OCI-LY1 (cell line): ENCODE data around the gene LRMDA.

ENCODE experiments used
- H2AFZ ChIP-seq: fragments of 200-600 bp; sonication (generic), shearing (Covaris generic); 2 replicates; pipeline ENCODE4 v1.6.0; 2014; ENCODE audit warnings: antibody characterized with exemption, mild to moderate bottlenecking, low read length
- H3F3A ChIP-seq: fragments of 200-600 bp; sonication (generic), shearing (Covaris generic); 2 replicates; pipeline ENCODE4 v1.6.0; 2014; ENCODE audit warnings: mild to moderate bottlenecking, antibody characterized with exemption, low read length, moderate library complexity; ENCODE audit not compliant: insufficient read depth
- H3K27ac ChIP-seq: fragments of 200-600 bp; sonication (generic); 2 replicates; pipeline ENCODE4 v1.5.1; 2014; ENCODE audit warnings: low read length, mixed run types, mild to moderate bottlenecking, low read depth; ENCODE audit not compliant: poor library complexity, severe bottlenecking
- H3K27me3 ChIP-seq: fragments of 200-600 bp; sonication (generic); 2 replicates; pipeline ENCODE4 v1.6.0; 2014; ENCODE audit warnings: antibody characterized with exemption, mild to moderate bottlenecking, low read length, moderate library complexity; ENCODE audit not compliant: insufficient read depth
- H3K36me3 ChIP-seq: fragments of 200-600 bp; sonication (generic); 2 replicates; pipeline ENCODE4 v1.6.1; 2014; ENCODE audit warnings: mild to moderate bottlenecking, antibody characterized with exemption, low read length, moderate library complexity, mixed read lengths; ENCODE audit not compliant: insufficient read depth
- H3K4me1 ChIP-seq: fragments of 200-600 bp; sonication (generic); 2 replicates; pipeline ENCODE4 v1.5.1; 2014; ENCODE audit warnings: mild to moderate bottlenecking, low read length, moderate library complexity; ENCODE audit not compliant: insufficient read depth, severe bottlenecking
- H3K4me2 ChIP-seq: fragments of 200-600 bp; sonication (generic), shearing (Covaris generic); 2 replicates; pipeline ENCODE4 v1.6.1; 2014; ENCODE audit warnings: low read length
- H3K4me3 ChIP-seq: fragments of 200-600 bp; sonication (generic); 2 replicates; pipeline ENCODE4 v1.5.1; 2014; ENCODE audit warnings: low read length, low read depth, mild to moderate bottlenecking, mixed read lengths; ENCODE audit not compliant: poor library complexity, severe bottlenecking
- H3K79me2 ChIP-seq: fragments of 200-600 bp; shearing (Covaris generic); 2 replicates; pipeline ENCODE4 v1.6.1; 2016; ENCODE audit warnings: mixed run types, low read length, mixed read lengths; ENCODE audit not compliant: insufficient read depth
- H3K9ac ChIP-seq: fragments of 200-600 bp; sonication (generic), shearing (Covaris generic); 2 replicates; pipeline ENCODE4 v1.6.1; 2014; ENCODE audit warnings: mild to moderate bottlenecking, low read length, mixed read lengths
- H3K9me2 ChIP-seq: fragments of 200-600 bp; sonication (generic), shearing (Covaris generic); 2 replicates; pipeline ENCODE4 v1.6.1; 2014; ENCODE audit warnings: low read depth, mild to moderate bottlenecking, low read length, mixed read lengths
- H3K9me3 ChIP-seq: fragments of 200-600 bp; shearing (Covaris generic); 2 replicates; pipeline ENCODE4 v1.6.1; 2014; ENCODE audit warnings: low read length, mixed read lengths
- H4K20me1 ChIP-seq: fragments of 200-600 bp; sonication (generic), shearing (Covaris generic); 2 replicates; pipeline ENCODE4 v1.6.0; 2016; ENCODE audit warnings: mild to moderate bottlenecking, low read length; ENCODE audit not compliant: insufficient read depth
- EZH2 ChIP-seq: fragments of 200-600 bp; sonication (generic), shearing (Covaris generic); IDR thresholded peaks from 2 replicates; pipeline ENCODE4 v1.8.0; 2017; ENCODE audit warnings: borderline replicate concordance, mixed run types, mild to moderate bottlenecking, antibody characterized with exemption, low read length, moderate library complexity, mixed read lengths
- TF ChIP-seq, protein P1 (sequence below): fragments of 200-600 bp; sonication (generic), shearing (Covaris generic); IDR thresholded peaks from 2 replicates; pipeline ENCODE4 v1.5.1; 2017; ENCODE audit warnings: mild to moderate bottlenecking, antibody characterized with exemption, low read length, moderate library complexity, mixed read lengths

Gene LRMDA

DNA sequence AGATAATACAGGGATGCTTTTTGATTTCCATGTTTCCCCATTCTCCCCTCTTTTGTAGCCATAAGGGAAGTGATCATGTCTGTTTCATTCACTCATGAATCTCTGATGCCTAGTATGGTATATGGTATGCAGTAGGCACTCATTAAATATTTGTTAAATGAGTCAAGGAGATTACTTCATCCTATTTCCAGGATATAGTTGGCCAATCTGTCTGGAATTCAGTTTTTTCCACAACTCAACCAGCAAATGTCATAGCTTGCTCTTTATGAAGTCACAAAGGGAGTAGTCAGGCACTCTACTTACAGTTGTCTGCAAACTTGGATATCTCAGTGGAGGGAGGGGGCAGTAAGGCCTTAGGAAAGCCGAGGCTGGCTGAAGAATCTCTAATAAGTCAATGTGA lies 853.6 kb downstream of the LRMDA start:
- Histone ChIP-seq H3F3A (no peaks in the 10 kb centered on the region), H2AFZ (no peak overlapping the region), H3K4me1 (no peaks in the 10 kb centered on the region), H3K4me3 (no peak overlapping the region), H3K36me3 (no peaks in the 10 kb centered on the region), H3K9me3 (no peaks in the 10 kb centered on the region), H3K9me2 (no peaks in the 10 kb centered on the region), H3K27ac (no peak overlapping the region), H3K79me2 (no peaks in the 10 kb centered on the region), H3K27me3 (no peaks in the 10 kb centered on the region), H3K4me2 (no peak overlapping the region), H3K9ac (no peak overlapping the region), H4K20me1 (no peaks in the 10 kb centered on the region)
- TF ChIP-seq EZH2: no peak
- TF ChIP-seq, protein P1, sequence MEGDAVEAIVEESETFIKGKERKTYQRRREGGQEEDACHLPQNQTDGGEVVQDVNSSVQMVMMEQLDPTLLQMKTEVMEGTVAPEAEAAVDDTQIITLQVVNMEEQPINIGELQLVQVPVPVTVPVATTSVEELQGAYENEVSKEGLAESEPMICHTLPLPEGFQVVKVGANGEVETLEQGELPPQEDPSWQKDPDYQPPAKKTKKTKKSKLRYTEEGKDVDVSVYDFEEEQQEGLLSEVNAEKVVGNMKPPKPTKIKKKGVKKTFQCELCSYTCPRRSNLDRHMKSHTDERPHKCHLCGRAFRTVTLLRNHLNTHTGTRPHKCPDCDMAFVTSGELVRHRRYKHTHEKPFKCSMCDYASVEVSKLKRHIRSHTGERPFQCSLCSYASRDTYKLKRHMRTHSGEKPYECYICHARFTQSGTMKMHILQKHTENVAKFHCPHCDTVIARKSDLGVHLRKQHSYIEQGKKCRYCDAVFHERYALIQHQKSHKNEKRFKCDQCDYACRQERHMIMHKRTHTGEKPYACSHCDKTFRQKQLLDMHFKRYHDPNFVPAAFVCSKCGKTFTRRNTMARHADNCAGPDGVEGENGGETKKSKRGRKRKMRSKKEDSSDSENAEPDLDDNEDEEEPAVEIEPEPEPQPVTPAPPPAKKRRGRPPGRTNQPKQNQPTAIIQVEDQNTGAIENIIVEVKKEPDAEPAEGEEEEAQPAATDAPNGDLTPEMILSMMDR: no peak

- no peaks in the 10 kb centered on the region for H3K36me3 ChIP-seq
- no peaks in the 10 kb centered on the region for H3K4me1 ChIP-seq
- no peaks in the 10 kb centered on the region for H3K9me2 ChIP-seq
- H3K4me2 ChIP-seq: no peak overlapping the region
- H3K79me2 ChIP-seq: no peaks in the 10 kb centered on the region
- no peaks in the 10 kb centered on the region for H3K9me3 ChIP-seq
- H4K20me1 ChIP-seq: no peaks in the 10 kb centered on the region
- no peaks in the 10 kb centered on the region for H3K27me3 ChIP-seq
- H3K9ac ChIP-seq: no peak overlapping the region
- no peak overlapping the region for H3K27ac ChIP-seq
- H2AFZ ChIP-seq: no peak overlapping the region
- H3K4me3 ChIP-seq: no peak overlapping the region
- TF ChIP-seq EZH2: no peak
- TF ChIP-seq, protein P1: no peak
- H3F3A ChIP-seq: no peaks in the 10 kb centered on the region
Observed at GRCh38 chr10:76285515-76285914, 854.1 kb downstream of the LRMDA start.

GRCh38 chr10:76286536-76286935 lies 855.1 kb downstream of the LRMDA start:
- H3K79me2 ChIP-seq: no peaks in the 10 kb centered on the region
- TF ChIP-seq, protein P1: no peak
- no peak for TF ChIP-seq EZH2

More at GRCh38 chr10:76286536-76286935, 855.1 kb downstream of the LRMDA start:
- Histone ChIP-seq H4K20me1 (no peaks in the 10 kb centered on the region), H3K27me3 (no peaks in the 10 kb centered on the region), H2AFZ (no peak overlapping the region), H3K4me3 (no peak overlapping the region), H3F3A (no peaks in the 10 kb centered on the region), H3K36me3 (no peaks in the 10 kb centered on the region), H3K4me1 (no peaks in the 10 kb centered on the region), H3K4me2 (no peak overlapping the region), H3K27ac (no peak overlapping the region), H3K9me2 (no peaks in the 10 kb centered on the region), H3K9me3 (no peaks in the 10 kb centered on the region), H3K9ac (no peak overlapping the region)
